HCT116 (cell line): ENCODE measurements around the gene APOBEC3C.
"Not testable (repeated sequence)": the region's sequence is repeated elsewhere in the genome, so short reads cannot be mapped to it uniquely, and the experiment has no call there.

Experiments
- CBX3 ChIP-seq: IDR thresholded peaks from 2 replicates; pipeline ENCODE4 v1.6.1; 2012; ENCODE audit warnings: low read depth
- EZH2 ChIP-seq: fragments of 200-600 bp; sonication (generic); IDR thresholded peaks from 2 replicates; pipeline ENCODE4 v1.6.1; 2017; ENCODE audit warnings: antibody characterized with exemption, mixed run types
- JUND ChIP-seq: IDR thresholded peaks from 2 replicates; pipeline ENCODE4 v1.6.1; 2012
- MAX ChIP-seq: IDR thresholded peaks from 2 replicates; pipeline ENCODE4 v1.6.1; 2012
- POLR2A ChIP-seq: IDR thresholded peaks from 2 replicates; pipeline ENCODE4 v1.7.0; 2011; ENCODE audit warnings: borderline replicate concordance; ENCODE audit not compliant: insufficient read depth, insufficient read length; ENCODE audit errors: extremely low read depth
- ZBTB33 ChIP-seq: IDR thresholded peaks from 2 replicates; pipeline ENCODE4 v1.6.1; 2011; ENCODE audit warnings: mild to moderate bottlenecking, low read length, moderate library complexity; ENCODE audit not compliant: insufficient replicate concordance; ENCODE audit errors: extremely low read depth
- TF ChIP-seq, protein P1 (sequence below), 3 experiments: fragments of 200-600 bp in 1 of 3; sonication (generic) in 1 of 3; IDR thresholded peaks in 2 of 3; conservative IDR thresholded peaks in 1 of 3; 2 replicates each; pipeline ENCODE4 v1.5.1; 2012 to 2017; ENCODE audit warnings: low read depth in 2 of 3, low read length in 2 of 3, antibody characterized with exemption in 1 of 3, borderline replicate concordance in 1 of 3, control low read depth in 1 of 3, mild to moderate bottlenecking in 1 of 3, mixed read lengths in 1 of 3, mixed run types in 1 of 3, moderate library complexity in 1 of 3; ENCODE audit not compliant: insufficient read depth in 1 of 3

DNA sequence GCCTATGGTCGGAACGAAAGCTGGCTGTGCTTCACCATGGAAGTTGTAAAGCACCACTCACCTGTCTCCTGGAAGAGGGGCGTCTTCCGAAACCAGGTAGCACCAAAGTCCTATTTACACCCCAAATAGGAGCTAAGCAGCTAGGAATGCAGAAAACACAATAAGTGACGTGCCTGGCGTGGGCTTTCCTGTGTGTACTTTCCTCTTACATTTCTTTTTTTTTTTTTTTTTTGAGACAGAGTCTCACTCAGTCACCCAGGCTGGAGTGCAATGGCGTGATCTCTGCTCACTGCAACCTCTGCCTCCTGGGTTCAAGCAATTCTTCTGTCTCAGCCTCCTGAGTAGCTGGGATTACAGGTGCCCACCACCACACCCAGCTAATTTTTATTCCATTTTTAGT, 35.4 kb downstream of the APOBEC3C start:
- TF ChIP-seq MAX, JUND, EZH2, POLR2A, ZBTB33, CBX3: not testable (repeated sequence)
- TF ChIP-seq, protein P1, sequence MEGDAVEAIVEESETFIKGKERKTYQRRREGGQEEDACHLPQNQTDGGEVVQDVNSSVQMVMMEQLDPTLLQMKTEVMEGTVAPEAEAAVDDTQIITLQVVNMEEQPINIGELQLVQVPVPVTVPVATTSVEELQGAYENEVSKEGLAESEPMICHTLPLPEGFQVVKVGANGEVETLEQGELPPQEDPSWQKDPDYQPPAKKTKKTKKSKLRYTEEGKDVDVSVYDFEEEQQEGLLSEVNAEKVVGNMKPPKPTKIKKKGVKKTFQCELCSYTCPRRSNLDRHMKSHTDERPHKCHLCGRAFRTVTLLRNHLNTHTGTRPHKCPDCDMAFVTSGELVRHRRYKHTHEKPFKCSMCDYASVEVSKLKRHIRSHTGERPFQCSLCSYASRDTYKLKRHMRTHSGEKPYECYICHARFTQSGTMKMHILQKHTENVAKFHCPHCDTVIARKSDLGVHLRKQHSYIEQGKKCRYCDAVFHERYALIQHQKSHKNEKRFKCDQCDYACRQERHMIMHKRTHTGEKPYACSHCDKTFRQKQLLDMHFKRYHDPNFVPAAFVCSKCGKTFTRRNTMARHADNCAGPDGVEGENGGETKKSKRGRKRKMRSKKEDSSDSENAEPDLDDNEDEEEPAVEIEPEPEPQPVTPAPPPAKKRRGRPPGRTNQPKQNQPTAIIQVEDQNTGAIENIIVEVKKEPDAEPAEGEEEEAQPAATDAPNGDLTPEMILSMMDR (IDR thresholded peaks at IDR 0.05 in 2 of 3, conservative IDR thresholded peaks at IDR 0.05 in 1 of 3; ENCODE audit: borderline replicate concordance in 1 of 3, insufficient read depth in 1 of 3, low read depth in 2 of 3, low read length in 2 of 3): not testable (repeated sequence)
